Pancreas (tissue), 10 donors: ENCODE data around the gene MXRA7. TPM values are rescaled to one million over a fixed set of nuclear protein-coding genes. Genes with fewer than 3 reads are reported as not detected.
"Not testable (repeated sequence)": the region's sequence is repeated elsewhere in the genome, so short reads cannot be mapped to it uniquely, and the experiment has no call there.

Source experiments
- ATAC-seq, 4 donors: fragments of 200-7000 bp; cut with Tn5 transposase; one replicate each; pipeline versions ENCODE4 v1.8.0 to v1.9.1; 2020; ENCODE audit warnings: mild to moderate bottlenecking in 4 of 4, moderate library complexity in 4 of 4
- DNase-seq, 6 donors: peaks; one replicate each; pipeline ENCODE4 v3.0.0-alpha.2; 2020
- FAIRE-seq: peaks from 2 replicates; lab custom pipeline; 2012; peaks lifted over from hg19 to GRCh38; lab: Jason Lieb, UNC
- H3K27ac ChIP-seq, 4 donors: fragments of 200-600 bp; sonication (generic); 1 replicate in 3 of 4; 2 replicates in 1 of 4; pipeline versions ENCODE4 v1.5.0 to v1.8.0; 2020
- H3K27me3 ChIP-seq, 4 donors: fragments of 200-600 bp; one replicate each; pipeline ENCODE4 v1.8.0; 2021
- H3K36me3 ChIP-seq, 3 donors: fragments of 200-600 bp; sonication (generic) in 1 of 3; one replicate each; pipeline versions ENCODE4 v1.5.0 to v1.8.0; 2020 to 2021
- H3K4me1 ChIP-seq, 3 donors: fragments of 200-600 bp; one replicate each; pipeline ENCODE4 v1.8.0; 2021
- H3K4me3 ChIP-seq, 4 donors: fragments of 200-600 bp; sonication (generic) in 2 of 4; one replicate each; pipeline versions ENCODE4 v1.5.0 to v1.8.0; 2020 to 2021
- H3K9me3 ChIP-seq, 4 donors: fragments of 200-600 bp; one replicate each; pipeline ENCODE4 v1.8.0; 2021
- WGBS, 2 donors: extraction: QIAGEN DNeasy Blood & Tissue Kit; methylation state at CpG; one replicate each; pipeline ENCODE4 v1.1.7; 2013; 5-methylcytosine and 5-hydroxymethylcytosine counted together
- intact Hi-C, 3 donors: fragments of 100-400 bp; cut with DNase I; formaldehyde crosslinking; loops; one replicate each; pipeline versions ENCODE4 v1.11.1 to v1.14.2; 2022
- polyA plus RNA-seq, 2 donors: library from polyadenylated mRNA; stranded (reverse); fragments of 200-250 nt; gene quantifications; one replicate each; pipeline ENCODE4 v1.2.3, GENCODE V29; 2013
- total RNA-seq, 6 donors: library from RNA; stranded (reverse); fragmentation: NEBNext Ultra II Directional in 4 of 6; extraction: Animal tissue kit (Norgen Biotek cat#: 25700) in 4 of 6; gene quantifications; one replicate each; pipeline versions ENCODE4 v1.2.1 to v1.2.4, GENCODE V29; 2021 to 2023
- TF ChIP-seq, protein P1 (sequence below), 4 donors: fragments of 200-600 bp; sonication (generic) in 3 of 4; IDR thresholded peaks; one replicate each; pipeline versions ENCODE4 v1.5.0 to v1.8.0; 2021; ENCODE audit warnings: antibody characterized with exemption in 4 of 4
- donor health status: healthy with polysubstance abuse.
- donor health status: DM: no; HTN: no; CAD: no; lungs with moderate emphysema.
- donor health status: DM: no; HTN: no; CAD: no.
- donor health status: control.
- donor health status: control.
- donor health status: Bipolar disorder and iron deficiency.
- donor health status: DM: yes; HTN: yes; CAD: no.
- donor health status: DM: no; HTN: no; CAD: no.
- donor health status: DM: no; HTN: no; CAD: no.
- donor health status: DM: yes; HTN: yes; CAD: no.

Gene MXRA7
- total and polyA plus RNA-seq, 8 donors: 32.0 to 137 (median 44.7) TPM

GRCh38 chr17:76732734-76733617 lies 22.2 kb upstream of the MXRA7 start:
- Histone ChIP-seq H3K4me1 (peaks cover 16 to 31% (median 30%) of the 10 kb centered on the region in 3 donors), H3K36me3 (peaks cover 0 to 40% (median 10%) of the 10 kb centered on the region in 3 donors), H3K4me3 (peak overlapping the region in 1 of 4 donors; percentile 93), H3K27me3 (no peaks in the 10 kb centered on the region), H3K9me3 (no peaks in the 10 kb centered on the region), H3K27ac (no peak overlapping the region)
- FAIRE-seq (no peak), ATAC-seq (no peak), DNase-seq (no peak)
- TF ChIP-seq, protein P1, sequence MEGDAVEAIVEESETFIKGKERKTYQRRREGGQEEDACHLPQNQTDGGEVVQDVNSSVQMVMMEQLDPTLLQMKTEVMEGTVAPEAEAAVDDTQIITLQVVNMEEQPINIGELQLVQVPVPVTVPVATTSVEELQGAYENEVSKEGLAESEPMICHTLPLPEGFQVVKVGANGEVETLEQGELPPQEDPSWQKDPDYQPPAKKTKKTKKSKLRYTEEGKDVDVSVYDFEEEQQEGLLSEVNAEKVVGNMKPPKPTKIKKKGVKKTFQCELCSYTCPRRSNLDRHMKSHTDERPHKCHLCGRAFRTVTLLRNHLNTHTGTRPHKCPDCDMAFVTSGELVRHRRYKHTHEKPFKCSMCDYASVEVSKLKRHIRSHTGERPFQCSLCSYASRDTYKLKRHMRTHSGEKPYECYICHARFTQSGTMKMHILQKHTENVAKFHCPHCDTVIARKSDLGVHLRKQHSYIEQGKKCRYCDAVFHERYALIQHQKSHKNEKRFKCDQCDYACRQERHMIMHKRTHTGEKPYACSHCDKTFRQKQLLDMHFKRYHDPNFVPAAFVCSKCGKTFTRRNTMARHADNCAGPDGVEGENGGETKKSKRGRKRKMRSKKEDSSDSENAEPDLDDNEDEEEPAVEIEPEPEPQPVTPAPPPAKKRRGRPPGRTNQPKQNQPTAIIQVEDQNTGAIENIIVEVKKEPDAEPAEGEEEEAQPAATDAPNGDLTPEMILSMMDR (IDR thresholded peaks at IDR 0.05): no peak
- intact Hi-C loops: no loop called here
- WGBS, 2 donors: 70 to 73% methylated on average over 3 of the region's 3 CpGs

DNA sequence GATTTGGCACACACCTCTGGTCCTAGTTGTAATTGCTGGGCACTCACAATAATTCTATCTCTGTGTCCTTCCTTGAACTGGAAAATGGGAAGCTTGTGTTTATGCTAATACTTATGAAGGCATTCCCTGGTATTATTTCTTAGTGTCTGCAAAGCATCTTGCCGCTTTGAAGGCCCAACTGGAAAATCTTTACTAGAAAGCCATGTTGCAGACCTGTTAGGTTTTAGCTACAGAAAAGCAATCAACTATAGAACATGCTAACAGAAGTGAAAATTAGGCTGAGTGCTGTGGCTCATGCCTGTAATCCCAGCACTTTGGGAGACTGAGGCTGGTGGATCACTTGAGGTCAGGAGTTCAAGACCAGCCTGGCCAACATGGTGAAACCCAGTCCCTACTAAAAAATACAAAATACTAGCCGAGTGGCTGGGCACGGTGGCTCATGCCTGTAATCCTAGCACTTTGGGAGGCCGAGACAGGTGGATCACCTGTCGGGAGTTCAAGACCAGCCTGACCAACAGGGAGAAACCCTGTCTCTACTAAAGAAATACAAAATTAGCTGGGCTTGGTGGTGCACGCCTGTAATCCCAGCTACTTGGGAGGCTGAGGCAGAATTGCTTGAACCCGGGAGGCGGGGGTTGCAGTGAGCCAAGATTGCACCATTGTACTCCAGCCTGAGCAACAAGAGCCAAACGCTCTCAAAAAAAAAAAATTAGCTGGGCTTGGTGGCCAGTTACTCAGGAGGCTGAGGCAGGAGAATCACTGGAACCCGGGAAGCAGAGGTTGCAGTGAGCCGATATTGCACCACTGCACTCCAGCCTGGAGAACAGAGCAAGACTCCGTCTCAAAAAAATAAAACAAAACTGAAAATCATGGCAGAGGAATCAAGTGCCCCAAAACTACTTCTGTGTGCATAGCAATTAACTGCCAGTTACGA lies 21.3 kb upstream of the MXRA7 start:
- intact Hi-C loops, DNase-seq, ATAC-seq, H3K27me3 ChIP-seq, FAIRE-seq, H3K27ac ChIP-seq, H3K4me3 ChIP-seq, H3K9me3 ChIP-seq: not testable (repeated sequence)
- Histone ChIP-seq H3K4me1 (peaks cover 24 to 34% (median 31%) of the 10 kb centered on the region in 3 donors), H3K36me3 (peaks cover 0 to 40% (median 10%) of the 10 kb centered on the region in 3 donors)
- 91 to 95% methylated on average over 13 of the region's 13 CpGs for WGBS, 2 donors

GRCh38 chr17:76727745-76728456 lies 17.1 kb upstream of the MXRA7 start:
- peaks cover 0 to 25% (median 7%) of the 10 kb centered on the region in 3 donors for H3K36me3 ChIP-seq
- no peaks in the 10 kb centered on the region for H3K27me3 ChIP-seq
- DNase-seq (peak in 1 of 6 donors; percentile 27), FAIRE-seq (no peak), ATAC-seq (no peak)
- no peaks in the 10 kb centered on the region for H3K9me3 ChIP-seq
- 54 to 63% methylated on average over 18 of the region's 18 CpGs for WGBS, 2 donors
- H3K4me1 ChIP-seq: peaks cover 20 to 35% (median 25%) of the 10 kb centered on the region in 3 donors
- intact Hi-C loops: no loop called here
- peak overlapping the region in 3 of 4 donors; percentile 77 to 97 (median 94) for H3K4me3 ChIP-seq
- H3K27ac ChIP-seq: peak overlapping the region in 3 of 4 donors; percentile 99 to 100 (median 100)
- TF ChIP-seq, protein P1 (IDR thresholded peaks at IDR 0.05): no peak

- DNase-seq (peak; percentile 83 to 94 (median 88)), ATAC-seq (peak; percentile 54 to 73 (median 65)), FAIRE-seq (no peak)
- Histone ChIP-seq H3K9me3 (no peaks in the 10 kb centered on the region), H3K4me3 (peak within 1 kb of the TSS; percentile 77 to 97 (median 88)), H3K4me1 (peaks cover 14 to 35% (median 25%) of the 10 kb centered on the region in 3 donors), H3K27ac (peak within 1 kb of the TSS; percentile 99 to 100 (median 100)), H3K27me3 (no peaks in the 10 kb centered on the region), H3K36me3 (peaks cover 0 to 24% (median 12%) of the 10 kb centered on the region in 3 donors)
- TF ChIP-seq, protein P1 (IDR thresholded peaks at IDR 0.05): peak in 3 of 4 donors; percentile 34 to 56 (median 46)
- intact Hi-C loops: no loop called here
- WGBS, 2 donors: 1% methylated on average over 66 to 71 of the region's 71 CpGs
Measured at GRCh38 chr17:76726776-76727718, 16.3 kb upstream of the MXRA7 start, which contains the start of gene METTL23. TSS of gene METTL23 (plus strand) at chr17:76726839. CDS start at chr17:76729711, 2,872 bp downstream.
